Aortic smooth muscle cell (primary cell): ENCODE measurements around the gene GDPGP1. TPM values are rescaled to one million over a fixed set of nuclear protein-coding genes. Genes with fewer than 3 reads are reported as not detected.

Experiments used
- total RNA-seq: library from RNA; depleted of rRNA; stranded (reverse); fragments of >200 nt; gene quantifications from 2 replicates; pipeline ENCODE4 v1.2.3, GENCODE V29; 2014

GDPGP1 gene
- 8.3 TPM in 2 replicates for total RNA-seq

GRCh38 chr15:90234096-90234988 is at the start of gene GDPGP1:
Gene GDPGP1 (plus strand): TSS chr15:90234209. CDS start chr15:90240909, 6,700 bp downstream.

GRCh38 chr15:90201130-90201943 is 32.7 kb upstream of the GDPGP1 start, which contains the start of gene SEMA4B:
Gene SEMA4B (plus strand): TSS chr15:90201330. CDS start chr15:90201579, 249 bp downstream.

GRCh38 chr15:90233387-90234095 is 468 bp upstream of the GDPGP1 start, which contains the start of gene CIB1:
Gene CIB1 (minus strand): TSS chr15:90233941. CDS start chr15:90233885, 56 bp downstream.

GRCh38 chr15:90249203-90249863 is 15.3 kb downstream of the GDPGP1 start, which contains the start of gene TTLL13:
Gene TTLL13 (plus strand): TSS chr15:90249556. CDS start chr15:90250631, 1,075 bp downstream.

GRCh38 chr15:90265271-90266060 is 31.5 kb downstream of the GDPGP1 start, which contains the start of gene NGRN:
Gene NGRN (plus strand): TSS chr15:90265672. CDS start chr15:90265713, 41 bp downstream.

Other genes with a start within 250 kb of the GDPGP1 start
- gene ZNF710, start 232.9 kb upstream of the GDPGP1 start, total RNA-seq = 5.5 and 6.9 TPM in 2 replicates
- 40.4 and 50.1 TPM in 2 replicates for gene IDH2, start 131.7 kb upstream of the GDPGP1 start, total RNA-seq
- gene SEMA4B, start 32.9 kb upstream of the GDPGP1 start, total RNA-seq = 27.0 and 31.8 TPM in 2 replicates
- gene CIB1, start 268 bp upstream of the GDPGP1 start, total RNA-seq = 51.5 and 69.9 TPM in 2 replicates
- gene TTLL13, start 15.3 kb downstream of the GDPGP1 start, total RNA-seq = under 0.01 and 0.12 TPM in 2 replicates
- 67.0 and 68.5 TPM in 2 replicates for gene NGRN, start 31.5 kb downstream of the GDPGP1 start, total RNA-seq
- 1.8 and 2.8 TPM in 2 replicates for gene ZNF774, start 118.1 kb downstream of the GDPGP1 start, total RNA-seq
- 280 and 385 TPM in 2 replicates for gene IQGAP1, start 154.0 kb downstream of the GDPGP1 start, total RNA-seq